GM21737 (cell line): ENCODE results near the gene RAB27A.

Experiments used
- ATAC-seq: cut with Tn5 transposase; IDR thresholded peaks from one replicate; pipeline ENCODE4 v1.9.1; 2021; ENCODE audit warnings: mild to moderate bottlenecking, moderate library complexity; ENCODE audit not compliant: unreplicated experiment

Gene RAB27A

GRCh38 chr15:55230051-55230670 is 59.5 kb downstream of the RAB27A start:
- no peak for ATAC-seq

- ATAC-seq: no peak
Observed at GRCh38 chr15:55226127-55226526, 63.5 kb downstream of the RAB27A start.

DNA sequence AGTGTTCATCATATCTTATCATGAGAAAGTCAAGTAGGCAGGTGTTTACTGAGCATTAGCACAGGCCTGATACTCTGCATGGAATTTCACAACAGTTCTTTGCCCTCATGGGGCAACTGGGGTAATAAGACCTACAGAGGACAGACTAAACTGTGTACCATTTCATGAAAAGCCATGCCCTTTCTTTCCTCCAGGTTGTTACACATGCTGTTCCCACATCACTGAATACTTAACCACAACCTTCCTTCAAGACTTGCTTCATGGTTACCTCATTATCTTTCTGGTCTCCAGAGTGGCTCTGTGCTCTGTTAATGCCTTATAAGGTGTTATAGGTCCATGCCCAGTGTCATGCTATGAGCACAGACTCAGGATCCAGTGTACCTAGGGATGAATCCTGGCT is 64.7 kb downstream of the RAB27A start:
- no peak for ATAC-seq

DNA sequence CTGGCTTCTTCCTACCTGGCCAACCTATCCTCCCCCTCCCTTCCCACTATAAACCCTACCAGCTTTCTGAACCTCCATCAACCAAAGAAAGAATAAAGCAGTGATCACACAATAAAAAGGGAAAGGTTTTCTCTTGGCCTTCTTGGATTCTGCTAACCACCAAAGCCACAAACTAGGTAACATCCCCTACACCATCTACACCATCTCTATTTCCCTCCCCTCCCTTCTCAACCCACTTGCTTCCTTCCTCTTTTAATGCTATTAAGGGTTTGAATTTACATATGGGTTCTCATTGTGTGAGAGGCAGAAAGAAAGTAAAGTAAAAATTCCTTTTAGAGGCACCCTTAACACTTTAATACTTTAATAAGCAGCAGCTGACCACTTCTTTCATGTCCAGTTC is 67.0 kb downstream of the RAB27A start:
- peak; percentile 53 for ATAC-seq

DNA sequence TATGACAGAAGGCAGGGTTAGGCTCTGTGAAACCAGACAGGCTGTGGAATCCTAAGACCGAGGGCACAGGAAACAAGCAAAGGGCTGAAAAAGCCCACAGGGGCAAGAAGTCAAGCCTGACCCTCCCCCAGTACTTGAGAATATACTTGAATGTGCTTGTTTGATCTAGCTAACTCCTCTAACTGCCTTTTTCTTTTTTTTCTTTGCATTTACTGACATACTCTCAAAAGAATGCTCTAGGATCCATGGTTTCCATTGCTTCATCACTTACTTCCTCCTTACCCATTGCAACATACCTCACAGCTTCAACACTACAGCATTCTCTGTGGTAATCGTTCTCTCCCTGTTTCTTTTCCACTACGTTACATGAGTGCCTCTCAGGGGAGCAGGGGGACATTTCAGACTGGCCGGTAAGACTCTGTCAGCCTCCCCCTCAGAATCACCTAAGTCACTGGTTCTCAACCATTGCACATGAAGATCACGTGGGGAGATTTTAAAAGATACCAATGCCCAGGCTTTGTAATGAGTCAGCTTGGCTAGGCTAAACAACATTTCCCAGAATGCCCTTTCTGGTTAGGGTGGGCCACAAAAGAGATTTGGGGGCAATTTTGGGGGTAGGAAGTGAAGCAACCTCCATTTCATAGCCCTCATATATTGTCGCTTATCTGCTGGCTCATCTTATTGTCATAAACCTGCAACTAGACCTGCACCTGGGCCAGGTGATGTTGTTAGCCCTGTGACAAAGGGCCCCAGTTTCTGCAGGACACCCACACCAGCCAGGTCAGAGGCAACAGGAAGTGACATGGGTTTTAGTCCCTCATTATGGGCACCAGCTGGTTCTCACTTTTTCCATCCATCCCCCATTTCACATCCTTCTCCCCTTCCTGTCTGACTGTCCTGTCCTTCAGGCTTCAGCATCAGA is 68.3 kb downstream of the RAB27A start:
- peak; percentile 49 for ATAC-seq

GRCh38 chr15:55220606-55221005 is 69.0 kb downstream of the RAB27A start:
- no peak for ATAC-seq

DNA sequence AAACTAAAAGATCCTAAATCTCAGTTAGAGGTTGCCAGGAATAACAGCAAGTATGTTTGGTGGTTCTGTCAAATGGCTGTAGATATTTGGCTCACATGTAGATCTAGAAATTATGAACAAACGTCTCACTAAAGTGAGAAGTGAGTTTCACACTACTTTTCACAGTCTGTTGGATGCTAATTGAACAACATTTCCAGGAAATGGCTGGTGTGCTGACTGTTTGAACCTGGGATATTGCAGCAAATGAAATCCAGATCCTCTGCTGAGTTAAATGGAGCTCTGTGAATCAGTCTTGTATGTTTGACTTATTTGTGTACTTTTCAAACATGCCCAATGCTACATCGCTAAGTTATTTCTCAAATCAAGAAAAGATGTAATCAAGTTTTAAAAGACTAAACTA is 71.6 kb downstream of the RAB27A start:
- ATAC-seq: no peak

DNA sequence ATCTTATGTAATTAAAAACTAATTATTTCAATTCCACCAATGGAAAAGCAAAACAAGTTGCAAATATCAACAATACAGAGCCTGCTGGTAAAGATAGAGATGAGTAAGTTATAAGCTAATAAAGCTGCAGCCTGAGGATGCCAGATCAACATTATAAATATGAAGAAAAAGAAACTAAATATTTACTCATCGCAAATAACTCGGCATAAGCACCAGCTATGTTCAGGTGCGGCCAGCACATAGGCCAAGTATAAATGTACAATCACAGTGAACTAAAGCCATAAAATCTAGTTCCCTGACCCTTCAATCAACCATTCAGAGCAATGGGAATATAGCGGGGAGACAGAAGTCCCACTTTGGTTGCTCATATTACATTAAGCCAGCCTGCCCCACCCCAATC is 85.1 kb downstream of the RAB27A start:
- no peak for ATAC-seq

DNA sequence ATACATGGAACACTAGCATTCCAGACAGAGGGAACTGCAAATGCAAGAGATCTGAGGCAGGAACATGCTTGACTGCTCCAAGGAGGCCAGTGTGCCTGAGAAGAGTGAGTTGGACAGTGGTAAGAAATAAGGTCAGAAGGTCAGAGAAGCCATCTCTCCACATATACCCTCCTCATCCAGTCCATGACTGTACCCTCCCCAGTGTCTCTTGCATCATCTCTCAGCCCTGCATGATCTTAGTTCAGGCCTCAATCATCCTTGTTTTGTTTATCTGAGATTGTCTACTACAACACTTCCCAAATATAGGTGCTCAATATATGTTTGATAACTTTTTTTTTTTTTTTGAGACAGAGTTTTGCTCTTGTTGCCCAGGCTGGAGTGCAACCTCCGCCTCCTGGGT is 87.4 kb downstream of the RAB27A start:
- no peak for ATAC-seq

DNA sequence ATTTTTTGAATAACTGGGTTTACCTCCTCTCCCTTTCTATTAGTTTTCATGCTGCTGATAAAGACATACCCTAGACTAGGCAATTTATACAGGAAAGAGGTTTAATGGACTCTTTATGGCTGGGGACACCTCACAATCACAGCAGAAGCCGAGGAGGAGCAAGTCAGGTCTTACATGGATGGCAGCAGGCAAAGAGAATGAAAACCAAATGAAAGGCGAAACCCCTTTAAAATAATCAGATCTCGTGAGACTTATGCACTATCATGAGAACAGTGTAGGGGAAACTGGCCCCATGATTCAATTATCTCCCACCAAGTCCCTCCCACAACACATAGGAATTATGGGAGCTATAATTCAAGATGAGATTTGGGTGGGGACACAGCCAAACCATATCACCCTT is 90.9 kb downstream of the RAB27A start:
- ATAC-seq: no peak

DNA sequence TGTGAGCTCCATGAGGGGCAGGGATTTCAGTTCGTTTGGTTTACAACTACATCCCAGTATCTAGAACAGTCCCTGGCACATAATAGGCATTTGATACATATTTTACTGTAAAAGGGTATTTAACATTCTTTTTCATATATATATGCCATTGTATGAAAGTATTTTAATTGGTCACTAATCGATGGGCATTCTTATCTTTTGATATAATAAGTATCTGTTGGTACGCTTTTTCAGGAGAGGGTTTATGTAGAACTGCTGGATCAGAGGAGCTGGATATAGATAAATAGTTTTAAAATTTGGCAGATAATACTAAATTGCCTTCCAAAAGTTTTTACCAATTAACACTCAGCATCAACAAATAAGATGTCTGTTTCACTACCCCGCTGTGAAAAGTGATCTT is 91.9 kb downstream of the RAB27A start:
- ATAC-seq: no peak

DNA sequence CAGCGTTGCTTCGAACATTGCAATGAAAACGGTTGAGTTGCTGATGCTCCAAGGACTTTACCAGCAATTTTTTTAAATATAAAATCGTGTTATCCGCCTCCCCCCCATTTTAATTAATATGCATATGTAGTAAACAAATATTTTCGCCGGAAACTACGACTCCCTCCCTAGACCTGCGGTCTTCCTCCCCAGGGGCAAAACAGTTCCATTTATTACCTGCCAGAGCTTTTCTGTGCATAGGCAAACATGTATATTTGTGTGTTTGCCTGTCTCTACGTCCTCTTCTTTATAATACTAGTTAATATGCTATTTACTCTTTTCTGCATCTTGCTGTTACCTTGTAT is 92.3 kb downstream of the RAB27A start:
- ATAC-seq: peak; percentile 5

GRCh38 chr15:55196458-55197361 is 92.9 kb downstream of the RAB27A start, which contains the start of gene RSL24D1:
Gene RSL24D1 (minus strand): TSS chr15:55196941. CDS start chr15:55196890, 51 bp downstream.
- ATAC-seq: peak; percentile 98

DNA sequence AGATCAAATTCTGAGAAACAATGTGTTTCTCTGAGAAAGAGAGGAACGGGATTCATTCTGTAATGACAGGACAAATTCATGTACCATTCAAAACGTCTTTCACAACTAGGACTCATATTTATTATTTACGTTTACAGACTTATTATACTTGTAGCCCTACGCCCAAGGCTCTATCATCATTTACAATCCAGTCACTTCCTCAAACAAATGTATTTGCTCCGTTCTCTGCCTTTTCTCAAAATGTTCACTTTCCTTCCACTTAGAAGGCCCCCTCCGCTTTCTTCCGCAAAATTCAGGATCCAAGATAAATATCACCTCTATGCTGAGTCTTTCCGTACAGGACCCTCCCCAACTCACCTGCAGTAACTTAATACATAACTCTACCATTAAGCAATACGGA is 93.6 kb downstream of the RAB27A start:
- peak; percentile 8 for ATAC-seq

GRCh38 chr15:55194256-55194655 is 95.4 kb downstream of the RAB27A start:
- ATAC-seq: no peak

DNA sequence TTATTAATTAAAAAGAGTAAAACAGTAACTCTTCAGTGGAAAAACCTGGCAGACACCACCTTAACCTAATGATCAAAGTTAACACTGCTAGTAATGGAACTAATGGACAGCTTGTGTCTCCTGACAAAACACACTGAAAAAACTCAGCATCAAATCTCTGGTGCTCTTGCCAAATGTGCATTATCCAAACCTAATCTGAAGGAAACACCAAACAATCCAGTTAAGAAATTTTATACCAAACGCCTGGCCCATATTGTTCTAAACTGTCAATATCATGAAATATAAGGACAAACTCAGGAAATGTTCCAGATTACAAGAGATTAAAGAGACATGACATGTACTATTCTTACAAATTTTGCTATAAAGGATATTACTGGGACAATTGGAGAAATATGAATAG is 103.3 kb downstream of the RAB27A start:
- ATAC-seq: no peak

DNA sequence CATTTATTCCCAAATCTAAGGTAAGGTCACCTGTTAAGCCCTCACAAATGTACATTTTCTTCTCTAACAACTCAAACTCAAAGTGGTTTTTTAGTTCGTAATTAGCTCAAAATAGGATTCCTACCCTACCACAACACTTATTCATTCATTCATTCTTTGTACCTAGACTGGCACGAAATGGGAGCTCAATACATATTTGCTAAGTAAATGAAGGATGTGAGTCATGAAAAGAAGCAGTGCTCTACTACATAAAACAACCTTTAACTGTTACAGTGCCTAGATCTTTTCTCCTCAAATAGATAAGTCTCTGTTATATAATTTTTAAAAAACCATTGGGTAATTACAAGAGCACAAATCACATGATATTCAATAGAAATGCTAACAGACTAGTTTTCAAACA is 105.9 kb downstream of the RAB27A start:
- no peak for ATAC-seq

- no peak for ATAC-seq
Observed at GRCh38 chr15:55179141-55179540, 110.5 kb downstream of the RAB27A start.

GRCh38 chr15:55170361-55170760 is 119.3 kb downstream of the RAB27A start:
- ATAC-seq: no peak

GRCh38 chr15:55168350-55168974 is 121.2 kb downstream of the RAB27A start:
- ATAC-seq: no peak

- ATAC-seq: no peak
Observed at GRCh38 chr15:55164284-55164683, 125.3 kb downstream of the RAB27A start.
